Measurements from ENCODE around the gene ATF6.

The ATF6 gene

DNA sequence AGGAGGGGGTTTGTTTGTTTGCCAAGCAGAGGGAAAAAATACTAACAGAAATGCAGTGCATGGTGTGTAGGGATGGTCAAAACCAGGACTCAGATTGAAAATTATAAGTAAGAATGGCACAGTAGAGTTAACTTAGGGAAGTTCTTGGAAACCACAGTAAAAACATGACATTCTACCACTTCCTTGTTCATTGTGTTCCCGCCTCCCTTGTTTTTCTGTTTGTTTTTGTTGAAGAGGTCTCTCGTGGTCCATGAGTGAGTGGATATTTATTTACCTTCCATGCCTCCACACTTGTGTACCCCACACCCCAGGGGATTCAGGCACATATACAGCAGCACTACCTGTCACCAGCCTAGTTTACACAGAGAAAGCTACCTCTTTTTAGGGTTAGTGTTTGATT, 187.9 kb downstream of the ATF6 start:
- DNase-seq (ENCODE audit: extremely low read depth, low read depth) = no peak
- TF ChIP-seq, protein P1, sequence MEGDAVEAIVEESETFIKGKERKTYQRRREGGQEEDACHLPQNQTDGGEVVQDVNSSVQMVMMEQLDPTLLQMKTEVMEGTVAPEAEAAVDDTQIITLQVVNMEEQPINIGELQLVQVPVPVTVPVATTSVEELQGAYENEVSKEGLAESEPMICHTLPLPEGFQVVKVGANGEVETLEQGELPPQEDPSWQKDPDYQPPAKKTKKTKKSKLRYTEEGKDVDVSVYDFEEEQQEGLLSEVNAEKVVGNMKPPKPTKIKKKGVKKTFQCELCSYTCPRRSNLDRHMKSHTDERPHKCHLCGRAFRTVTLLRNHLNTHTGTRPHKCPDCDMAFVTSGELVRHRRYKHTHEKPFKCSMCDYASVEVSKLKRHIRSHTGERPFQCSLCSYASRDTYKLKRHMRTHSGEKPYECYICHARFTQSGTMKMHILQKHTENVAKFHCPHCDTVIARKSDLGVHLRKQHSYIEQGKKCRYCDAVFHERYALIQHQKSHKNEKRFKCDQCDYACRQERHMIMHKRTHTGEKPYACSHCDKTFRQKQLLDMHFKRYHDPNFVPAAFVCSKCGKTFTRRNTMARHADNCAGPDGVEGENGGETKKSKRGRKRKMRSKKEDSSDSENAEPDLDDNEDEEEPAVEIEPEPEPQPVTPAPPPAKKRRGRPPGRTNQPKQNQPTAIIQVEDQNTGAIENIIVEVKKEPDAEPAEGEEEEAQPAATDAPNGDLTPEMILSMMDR (IDR thresholded peaks at IDR 0.05; ENCODE audit: low read depth, low read length) = no peak

- TF ChIP-seq, protein P1 (IDR thresholded peaks at IDR 0.05; ENCODE audit: low read depth, low read length) = no peak
- no peak for DNase-seq (ENCODE audit: extremely low read depth, low read depth)
Observed at GRCh38 chr1:161954466-161954865, 188.3 kb downstream of the ATF6 start.

- DNase-seq (ENCODE audit: extremely low read depth, low read depth) = no peak
- TF ChIP-seq, protein P1 (IDR thresholded peaks at IDR 0.05; ENCODE audit: low read depth, low read length) = no peak
Observed at GRCh38 chr1:161955606-161956005, 189.5 kb downstream of the ATF6 start.

- TF ChIP-seq, protein P1 (IDR thresholded peaks at IDR 0.05; ENCODE audit: low read depth, low read length) = no peak
- peak; percentile 91 for DNase-seq (ENCODE audit: extremely low read depth, low read depth)
Observed at GRCh38 chr1:161956097-161956496, 190.0 kb downstream of the ATF6 start.

GRCh38 chr1:161956930-161957329, 190.8 kb downstream of the ATF6 start:
- DNase-seq (ENCODE audit: extremely low read depth, low read depth) = no peak
- TF ChIP-seq, protein P1 (IDR thresholded peaks at IDR 0.05; ENCODE audit: low read depth, low read length) = no peak

GRCh38 chr1:161958425-161958824, 192.3 kb downstream of the ATF6 start:
- no peak for DNase-seq (ENCODE audit: extremely low read depth, low read depth)
- TF ChIP-seq, protein P1 (IDR thresholded peaks at IDR 0.05; ENCODE audit: low read depth, low read length) = no peak

GRCh38 chr1:161962091-161962887, 196.2 kb downstream of the ATF6 start:
- peak; percentile 44 for DNase-seq (ENCODE audit: extremely low read depth, low read depth)
- TF ChIP-seq, protein P1 (IDR thresholded peaks at IDR 0.05; ENCODE audit: low read depth, low read length) = no peak
